Heart left ventricle (tissue), 16 donors: ENCODE data around the gene SNTB2. TPM values are rescaled to one million over a fixed set of nuclear protein-coding genes. Genes with fewer than 3 reads are reported as not detected.

ENCODE experiments used
- ATAC-seq, 4 donors: fragments of 200-7000 bp; cut with Tn5 transposase; one replicate each; pipeline ENCODE4 v1.9.1; 2020 to 2022; ENCODE audit warnings: moderate library complexity in 4 of 4, mild to moderate bottlenecking in 3 of 4, moderate number of reproducible peaks in 1 of 4
- DNase-seq, 5 donors: peaks; one replicate each; pipeline ENCODE4 v3.0.0-alpha.2; 2020
- H3K27ac ChIP-seq, 12 donors: fragments of 200-600 bp; sonication (generic) in 4 of 12; one replicate each; pipeline versions ENCODE4 v1.5.0 to v1.8.0; 2016 to 2022; ENCODE audit warnings: mild to moderate bottlenecking in 2 of 12
- H3K27me3 ChIP-seq, 9 donors: fragments of 200-600 bp; sonication (generic) in 2 of 9; one replicate each; pipeline versions ENCODE4 v1.5.1 to v1.8.0; 2016 to 2022; ENCODE audit warnings: mild to moderate bottlenecking in 3 of 9
- H3K36me3 ChIP-seq, 9 donors: fragments of 200-600 bp; sonication (generic) in 2 of 9; one replicate each; pipeline versions ENCODE4 v1.5.0 to v1.8.0; 2018 to 2022; ENCODE audit warnings: mild to moderate bottlenecking in 2 of 9
- H3K4me1 ChIP-seq, 12 donors: fragments of 200-600 bp; sonication (generic) in 4 of 12; one replicate each; pipeline versions ENCODE4 v1.5.0 to v1.8.0; 2016 to 2022; ENCODE audit warnings: mild to moderate bottlenecking in 3 of 12
- H3K4me3 ChIP-seq, 12 donors: fragments of 200-600 bp; sonication (generic) in 4 of 12; one replicate each; pipeline versions ENCODE4 v1.5.0 to v1.8.0; 2017 to 2022; ENCODE audit warnings: mild to moderate bottlenecking in 9 of 12, moderate library complexity in 4 of 12
- H3K9me3 ChIP-seq, 12 donors: fragments of 200-600 bp; sonication (generic) in 4 of 12; one replicate each; pipeline versions ENCODE4 v1.5.0 to v1.8.0; 2016 to 2022; ENCODE audit warnings: mild to moderate bottlenecking in 1 of 12
- POLR2A ChIP-seq, 2 donors: fragments of 450-650 bp; IDR thresholded peaks; one replicate each; pipeline ENCODE4 v1.6.1; 2017; ENCODE audit warnings: antibody characterized with exemption in 2 of 2, mild to moderate bottlenecking in 2 of 2, moderate library complexity in 2 of 2
- WGBS, 4 donors: extraction: QIAGEN DNeasy Blood & Tissue Kit in 2 of 4; methylation state at CpG; one replicate each; pipeline versions ENCODE4 v1.1.5 to v1.1.7; 2013 to 2018; 5-methylcytosine and 5-hydroxymethylcytosine counted together
- intact Hi-C, 10 donors: fragments of 100-400 bp; cut with DNase I; formaldehyde crosslinking; loops; one replicate each; pipeline versions ENCODE4 v1.11.1 to v1.14.2; 2022
- polyA plus RNA-seq, 2 donors: library from polyadenylated mRNA; stranded (reverse); fragments of 200-250 nt; gene quantifications; one replicate each; pipeline ENCODE4 v1.2.3, GENCODE V29; 2013
- total RNA-seq, 9 donors: library from RNA; depleted of rRNA in 2 of 9; stranded (reverse); fragments of >200 nt in 2 of 9; fragmentation: NEBNext Ultra II Directional in 3 of 9; extraction: Animal tissue kit (Norgen Biotek cat#: 25700) in 3 of 9; gene quantifications; one replicate each; pipeline versions ENCODE4 v1.1.0 to v1.2.4, GENCODE V29; 2016 to 2023
- TF ChIP-seq, protein P1 (sequence below), 12 donors: fragments of 200-600 bp; sonication (generic) in 4 of 12; IDR thresholded peaks; one replicate each; pipeline versions ENCODE4 v1.5.0 to v1.8.0; 2018 to 2022; ENCODE audit warnings: antibody characterized with exemption in 12 of 12, mild to moderate bottlenecking in 5 of 12
- donor health status: ischemic (EF 13 %, LVEDD 7.1; RV severe dilation, severe dysfunction).
- donor health status: healthy with polysubstance abuse.
- donor health status: DM: no; HTN: yes; CAD: no.
- donor health status: DM: no; HTN: no; CAD: no.
- donor health status: ischemic (EF 25% LVEDD 6.9; RV normal size, moderate dysfunction).
- donor health status: ischemic (EF 25% LVEDD 5.7; RV mildly dilated, moderate dysfunction).
- donor health status: healthy.
- donor health status: DM: yes; HTN: yes; CAD: no.
- donor health status: ischemic (EF 35%, LVEDD 5.7; RV mildly dilated, moderate dysfunction).
- donor health status: nonischemic (EF 11% LVEDD 7.7; RV severe dilation, severe dysfunction).
- donor health status: DM: yes; HTN: yes; CAD: no.
- donor health status: PGD.
- donor health status: ischemic (EF 29% LVEDD 5.4; RV normal size, mild dysfunction).
- donor health status: nonischemic (EF 23%, LVEDD 6.1; RV moderate dilation, normal function).

The SNTB2 gene
- total and polyA plus RNA-seq, 11 donors = 2.2 to 28.5 (median 13.0) TPM

DNA sequence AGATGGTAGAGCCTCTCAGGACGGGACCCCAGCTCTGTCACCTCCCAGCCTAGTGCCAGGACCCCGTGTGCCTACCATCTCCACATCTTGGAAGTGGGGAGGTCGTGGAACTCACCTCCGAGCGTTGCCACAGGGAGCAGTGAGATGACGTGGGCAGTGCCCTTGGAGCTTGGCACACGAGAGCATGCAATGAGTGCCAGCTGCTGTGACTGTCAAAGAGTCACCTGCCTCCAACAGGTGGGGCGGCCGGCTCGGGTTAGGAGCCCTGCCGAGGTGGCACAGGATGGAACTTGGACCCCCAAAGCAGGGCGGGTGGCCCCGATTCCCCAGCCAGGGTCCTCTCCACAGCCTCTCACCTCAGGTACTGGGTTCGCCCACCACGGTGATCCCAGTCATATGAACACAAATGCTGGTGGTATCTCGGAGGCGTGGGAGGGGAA, 129.7 kb downstream of the SNTB2 start:
- 89 to 94% (median 94%) methylated on average over 13 to 17 of the region's 17 CpGs for WGBS, 4 donors
- intact Hi-C loops = no loop called here
- DNase-seq = no peak

DNA sequence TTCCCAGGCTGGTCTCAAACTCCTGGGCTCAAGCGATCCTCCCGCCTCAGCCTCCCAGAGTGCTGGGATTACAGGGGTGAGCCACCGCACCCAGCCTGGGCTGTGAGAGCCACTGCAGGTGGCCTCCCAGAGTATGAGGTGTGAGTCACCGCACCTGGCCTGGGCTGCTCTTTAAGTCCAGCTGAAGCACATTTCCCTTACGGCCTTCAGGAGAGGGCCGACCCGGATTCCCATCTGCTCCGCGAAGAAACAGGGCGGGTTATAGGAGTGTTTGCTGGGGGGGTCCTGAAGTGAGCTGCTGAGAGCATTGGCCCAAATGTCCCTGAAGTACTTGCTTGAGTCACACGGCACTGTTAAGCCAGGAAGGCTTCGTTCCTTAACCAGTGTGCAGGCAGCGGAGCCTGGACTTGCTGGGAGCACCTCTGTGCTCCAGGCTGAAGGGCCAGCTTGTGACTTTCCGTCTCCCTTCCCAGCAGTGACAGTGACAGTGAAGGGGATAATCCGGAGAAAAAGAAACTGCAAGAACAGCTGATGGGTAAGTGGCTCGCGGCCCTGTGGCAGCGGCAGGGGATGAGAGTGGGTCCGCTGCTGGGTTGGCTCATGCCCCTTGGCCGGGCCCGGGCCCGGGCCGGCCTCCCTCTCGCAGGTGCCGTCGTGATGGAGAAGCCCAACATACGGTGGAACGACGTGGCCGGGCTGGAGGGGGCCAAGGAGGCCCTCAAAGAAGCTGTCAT, 131.4 kb downstream of the SNTB2 start:
- intact Hi-C loops = no loop called here

More for the DNA sequence above, 129.7 kb downstream of the SNTB2 start:
- peaks cover 0 to 85% (median 76%) of the 10 kb centered on the region in 9 donors for H3K36me3 ChIP-seq
- H3K4me3 ChIP-seq = no peak overlapping the region
- no peak overlapping the region for H3K27ac ChIP-seq
- no peaks in the 10 kb centered on the region for H3K9me3 ChIP-seq
- TF ChIP-seq, protein P1, sequence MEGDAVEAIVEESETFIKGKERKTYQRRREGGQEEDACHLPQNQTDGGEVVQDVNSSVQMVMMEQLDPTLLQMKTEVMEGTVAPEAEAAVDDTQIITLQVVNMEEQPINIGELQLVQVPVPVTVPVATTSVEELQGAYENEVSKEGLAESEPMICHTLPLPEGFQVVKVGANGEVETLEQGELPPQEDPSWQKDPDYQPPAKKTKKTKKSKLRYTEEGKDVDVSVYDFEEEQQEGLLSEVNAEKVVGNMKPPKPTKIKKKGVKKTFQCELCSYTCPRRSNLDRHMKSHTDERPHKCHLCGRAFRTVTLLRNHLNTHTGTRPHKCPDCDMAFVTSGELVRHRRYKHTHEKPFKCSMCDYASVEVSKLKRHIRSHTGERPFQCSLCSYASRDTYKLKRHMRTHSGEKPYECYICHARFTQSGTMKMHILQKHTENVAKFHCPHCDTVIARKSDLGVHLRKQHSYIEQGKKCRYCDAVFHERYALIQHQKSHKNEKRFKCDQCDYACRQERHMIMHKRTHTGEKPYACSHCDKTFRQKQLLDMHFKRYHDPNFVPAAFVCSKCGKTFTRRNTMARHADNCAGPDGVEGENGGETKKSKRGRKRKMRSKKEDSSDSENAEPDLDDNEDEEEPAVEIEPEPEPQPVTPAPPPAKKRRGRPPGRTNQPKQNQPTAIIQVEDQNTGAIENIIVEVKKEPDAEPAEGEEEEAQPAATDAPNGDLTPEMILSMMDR (IDR thresholded peaks at IDR 0.05) = no peak
- TF ChIP-seq POLR2A (IDR thresholded peaks at IDR 0.05) = no peak
- H3K27me3 ChIP-seq = no peaks in the 10 kb centered on the region
- no peak for ATAC-seq
- H3K4me1 ChIP-seq = peaks cover 0 to 35% (median 18%) of the 10 kb centered on the region in 12 donors

GRCh38 chr16:69318911-69319289, 131.9 kb downstream of the SNTB2 start:
- Histone ChIP-seq H3K27ac (no peak overlapping the region), H3K27me3 (no peaks in the 10 kb centered on the region), H3K4me1 (peaks cover 0 to 18% (median under 1%) of the 10 kb centered on the region in 12 donors), H3K36me3 (peaks cover 5 to 100% (median 97%) of the 10 kb centered on the region in 9 donors), H3K4me3 (no peak overlapping the region), H3K9me3 (no peaks in the 10 kb centered on the region)
- ATAC-seq (no peak), DNase-seq (no peak)
- whole genome bisulfite sequencing, 4 donors = 78 to 86% (median 83%) methylated on average over 9 to 10 of the region's 10 CpGs
- intact Hi-C loops = no loop called here
- no peak for TF ChIP-seq POLR2A (IDR thresholded peaks at IDR 0.05)
- TF ChIP-seq, protein P1 (IDR thresholded peaks at IDR 0.05) = no peak

More for the DNA sequence above, 131.4 kb downstream of the SNTB2 start:
- no peak for DNase-seq
- Histone ChIP-seq H3K36me3 (peaks cover 5 to 97% (median 92%) of the 10 kb centered on the region in 9 donors), H3K27me3 (no peaks in the 10 kb centered on the region), H3K4me3 (no peak overlapping the region), H3K9me3 (no peaks in the 10 kb centered on the region), H3K27ac (no peak overlapping the region), H3K4me1 (peaks cover 0 to 18% (median 2%) of the 10 kb centered on the region in 12 donors)
- no peak for ATAC-seq
- no peak for TF ChIP-seq POLR2A (IDR thresholded peaks at IDR 0.05)
- TF ChIP-seq, protein P1 (IDR thresholded peaks at IDR 0.05) = no peak
- WGBS, 4 donors = 92 to 95% (median 95%) methylated on average over 29 to 30 of the region's 30 CpGs

GRCh38 chr16:69319381-69319780, 132.4 kb downstream of the SNTB2 start:
- no peak for ATAC-seq
- Histone ChIP-seq H3K36me3 (peaks cover 5 to 100% (median 99%) of the 10 kb centered on the region in 9 donors), H3K27ac (no peak overlapping the region), H3K4me3 (no peak overlapping the region), H3K9me3 (no peaks in the 10 kb centered on the region), H3K4me1 (peaks cover 0 to 14% (median 1%) of the 10 kb centered on the region in 12 donors), H3K27me3 (no peaks in the 10 kb centered on the region)
- TF ChIP-seq POLR2A (IDR thresholded peaks at IDR 0.05) = no peak
- TF ChIP-seq, protein P1 (IDR thresholded peaks at IDR 0.05) = no peak
- intact Hi-C loops = no loop called here
- DNase-seq = no peak
- 81 to 93% (median 92%) methylated on average over 9 of the region's 9 CpGs for WGBS, 4 donors
